Measurements from ENCODE around the gene AXIN1. TPM values are rescaled to one million over a fixed set of nuclear protein-coding genes. Genes with fewer than 3 reads are reported as not detected.

AXIN1 gene
- total RNA-seq, 1 experiment from 2014 or later: 49.8 TPM

GRCh38 chr16:381789-382717 is 29.5 kb upstream of the AXIN1 start, which contains the start of gene PGAP6:
Gene PGAP6, minus strand, starts transcription at chr16:381978. Its CDS starts 157 bp downstream, at chr16:381821.
- intact Hi-C loops (cut with micrococcal nuclease; ENCODE audit: unreplicated experiment): loop anchor here (2.0 kb wide), 1 partner anchor 15 kb away; the partner anchor contains the start of gene NME4
- peak within 1 kb of the TSS; percentile 55 for H3K27ac Mint-ChIP-seq (ENCODE audit: unreplicated experiment)
- no peaks in the 10 kb centered on the region for H3K9me3 Mint-ChIP-seq (ENCODE audit: low read depth, unreplicated experiment)
- TF ChIP-seq CTCF (IDR thresholded peaks at IDR 0.05; ENCODE audit: unreplicated experiment): no peak
- H3K36me3 Mint-ChIP-seq (ENCODE audit: insufficient read depth, unreplicated experiment): peaks cover 39% of the 10 kb centered on the region
- TSS peak; percentile 55 for BruUV-seq (replicated peaks)
- no peaks in the 10 kb centered on the region for H3K27me3 Mint-ChIP-seq (ENCODE audit: unreplicated experiment)
- peaks cover 9% of the 10 kb centered on the region for H3K4me1 Mint-ChIP-seq (ENCODE audit: low read depth, unreplicated experiment)
- peak; percentile 86 for DNase-seq
- peak within 1 kb of the TSS; percentile 50 for H3K4me3 Mint-ChIP-seq (ENCODE audit: low read depth, unreplicated experiment)
- CTCF ChIA-PET: interaction anchor here (0.7 to 1.7 kb wide), 6 partner anchors 12 to 275 kb away, joined by 3 to 9 read pairs (median 5); partner anchors contain the start of genes AXIN1, DECR2 and MRPL28

GRCh38 chr16:381012-381788 is 28.7 kb upstream of the AXIN1 start:
- H3K4me3 Mint-ChIP-seq (ENCODE audit: low read depth, unreplicated experiment): peak overlapping the region; percentile 50
- CTCF ChIA-PET: interaction anchor here (0.7 to 1.5 kb wide), 3 partner anchors 10 to 274 kb away, joined by 3 to 5 read pairs (median 3); partner anchors contain the start of gene AXIN1
- no peak overlapping the region for H3K27ac Mint-ChIP-seq (ENCODE audit: unreplicated experiment)
- no TSS peak for BruUV-seq (replicated peaks)
- H3K9me3 Mint-ChIP-seq (ENCODE audit: low read depth, unreplicated experiment): no peaks in the 10 kb centered on the region
- peaks cover 9% of the 10 kb centered on the region for H3K4me1 Mint-ChIP-seq (ENCODE audit: low read depth, unreplicated experiment)
- TF ChIP-seq CTCF (IDR thresholded peaks at IDR 0.05; ENCODE audit: unreplicated experiment): no peak
- DNase-seq: no peak
- no peaks in the 10 kb centered on the region for H3K27me3 Mint-ChIP-seq (ENCODE audit: unreplicated experiment)
- intact Hi-C loops (cut with micrococcal nuclease; ENCODE audit: unreplicated experiment): no loop called here
- H3K36me3 Mint-ChIP-seq (ENCODE audit: insufficient read depth, unreplicated experiment): peaks cover 39% of the 10 kb centered on the region

GRCh38 chr16:380762-381011 is 28.2 kb upstream of the AXIN1 start:
- Mint-ChIP-seq H3K36me3 (ENCODE audit: insufficient read depth, unreplicated experiment) (peaks cover 39% of the 10 kb centered on the region), H3K4me3 (ENCODE audit: low read depth, unreplicated experiment) (peak overlapping the region; percentile 50), H3K27me3 (ENCODE audit: unreplicated experiment) (no peaks in the 10 kb centered on the region), H3K9me3 (ENCODE audit: low read depth, unreplicated experiment) (no peaks in the 10 kb centered on the region), H3K27ac (ENCODE audit: unreplicated experiment) (no peak overlapping the region), H3K4me1 (ENCODE audit: low read depth, unreplicated experiment) (peaks cover 9% of the 10 kb centered on the region)
- CTCF ChIA-PET: interaction anchor here (0.7 to 1.5 kb wide), 3 partner anchors 10 to 273 kb away, joined by 3 to 5 read pairs (median 3); partner anchors contain the start of gene AXIN1
- no TSS peak for BruUV-seq (replicated peaks)
- DNase-seq: no peak
- TF ChIP-seq CTCF (IDR thresholded peaks at IDR 0.05; ENCODE audit: unreplicated experiment): no peak
- intact Hi-C loops (cut with micrococcal nuclease; ENCODE audit: unreplicated experiment): no loop called here

GRCh38 chr16:379961-380761 is 27.6 kb upstream of the AXIN1 start:
- BruUV-seq (replicated peaks): TSS peak; percentile 12
- H3K4me3 Mint-ChIP-seq (ENCODE audit: low read depth, unreplicated experiment): peak overlapping the region; percentile 50
- peak overlapping the region; percentile 42 for H3K27ac Mint-ChIP-seq (ENCODE audit: unreplicated experiment)
- DNase-seq: no peak
- H3K4me1 Mint-ChIP-seq (ENCODE audit: low read depth, unreplicated experiment): peaks cover 9% of the 10 kb centered on the region
- TF ChIP-seq CTCF (IDR thresholded peaks at IDR 0.05; ENCODE audit: unreplicated experiment): no peak
- no peaks in the 10 kb centered on the region for H3K27me3 Mint-ChIP-seq (ENCODE audit: unreplicated experiment)
- no peaks in the 10 kb centered on the region for H3K9me3 Mint-ChIP-seq (ENCODE audit: low read depth, unreplicated experiment)
- CTCF ChIA-PET: interaction anchor here (0.7 to 1.2 kb wide), 3 partner anchors 9 to 27 kb away, joined by 3 to 6 read pairs (median 5); partner anchors contain the start of genes AXIN1 and MRPL28
- intact Hi-C loops (cut with micrococcal nuclease; ENCODE audit: unreplicated experiment): no loop called here
- peaks cover 39% of the 10 kb centered on the region for H3K36me3 Mint-ChIP-seq (ENCODE audit: insufficient read depth, unreplicated experiment)

Data from Calu3 (cell line).